ENCODE measurements around the gene LNX1.

Gene LNX1

DNA sequence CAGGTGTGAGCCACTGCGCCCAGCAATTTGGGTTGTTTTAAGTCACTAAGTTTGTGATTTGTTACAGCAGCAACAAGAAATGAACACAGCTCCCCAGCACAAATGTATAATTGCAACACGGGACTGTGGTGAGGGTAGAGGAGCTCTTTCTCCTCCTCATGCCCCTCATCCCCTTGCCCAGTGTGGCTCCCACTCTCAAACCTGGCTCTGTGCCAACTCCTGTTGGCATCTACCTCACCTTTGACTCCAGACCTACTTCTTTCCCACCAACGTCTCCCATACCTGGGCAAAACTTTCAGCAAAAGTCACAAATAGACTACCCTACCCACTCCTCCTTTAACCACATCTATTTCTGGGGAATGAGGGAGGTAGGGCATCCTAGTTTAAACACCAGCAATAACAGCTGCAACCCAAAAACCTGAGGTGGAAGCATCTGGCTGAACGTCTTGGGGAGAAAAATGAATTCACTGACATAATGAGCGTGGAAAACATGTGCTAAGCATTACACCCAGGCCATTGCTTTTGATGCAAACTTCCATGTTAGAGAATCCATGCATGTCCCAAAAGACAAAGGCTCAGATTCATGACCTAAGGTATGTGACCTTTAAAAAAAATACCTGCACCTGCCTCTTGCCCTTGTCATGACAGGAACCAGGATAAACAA lies 19.2 kb downstream of the LNX1 start:
- no peak for DNase-seq (ENCODE audit: low read depth)

GRCh38 chr4:53563824-53564223 lies 27.5 kb downstream of the LNX1 start:
- no peak for DNase-seq (ENCODE audit: low read depth)

DNA sequence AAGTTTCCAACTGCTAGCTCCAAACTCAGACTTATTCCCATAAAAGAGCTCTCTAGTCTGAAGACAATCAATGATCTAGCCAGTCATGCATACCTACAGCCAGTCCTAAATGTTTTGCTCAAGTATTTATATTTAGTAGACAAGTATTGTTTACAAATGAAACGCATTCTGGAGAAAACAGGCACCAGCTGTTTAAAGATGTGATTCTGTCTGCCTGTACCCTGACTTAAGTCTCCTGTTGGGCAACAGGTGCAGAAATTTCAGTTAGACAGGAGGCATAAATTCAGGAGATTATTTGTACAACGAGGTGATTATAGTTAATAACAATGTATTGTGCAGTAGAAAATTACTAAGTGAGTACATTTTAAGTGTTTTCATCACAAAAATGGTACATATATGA lies 28.9 kb downstream of the LNX1 start:
- DNase-seq (ENCODE audit: low read depth) = no peak

GRCh38 chr4:53559021-53559620 lies 32.2 kb downstream of the LNX1 start:
- DNase-seq (ENCODE audit: low read depth) = no peak

DNA sequence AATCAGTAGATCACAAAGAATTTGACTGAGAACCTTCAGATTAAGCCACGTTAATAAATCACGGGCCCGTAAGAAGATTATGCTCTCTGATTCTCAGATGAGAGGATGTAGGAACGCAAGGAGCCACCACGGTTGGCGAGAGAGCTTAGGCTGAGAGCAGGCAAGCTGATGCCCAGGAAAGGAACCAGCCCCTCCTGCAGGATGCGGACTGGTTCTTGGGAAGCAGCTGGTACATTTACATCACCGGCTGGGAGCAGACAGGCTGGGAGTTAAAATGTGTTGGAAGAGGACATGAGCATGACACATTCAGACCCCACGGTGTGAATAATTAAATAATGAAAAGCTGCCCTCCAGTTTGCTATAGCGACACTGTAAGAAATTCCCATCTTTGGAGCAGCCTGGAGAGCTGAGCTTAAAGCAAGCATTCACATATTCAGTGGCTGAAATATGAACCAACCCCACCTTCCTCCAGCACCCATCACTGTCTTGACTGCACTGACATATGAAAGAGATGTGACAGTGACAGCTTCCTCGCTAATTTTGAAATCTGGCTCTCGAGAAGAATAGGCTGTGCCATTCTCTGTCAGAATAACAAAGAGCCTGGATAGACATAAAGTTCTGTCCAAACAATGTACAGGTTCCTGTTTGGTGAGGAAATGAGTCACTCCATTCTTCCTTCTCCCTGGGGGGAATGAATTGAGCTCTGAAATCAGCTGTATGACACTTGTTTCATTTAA lies 33.1 kb downstream of the LNX1 start:
- DNase-seq (ENCODE audit: low read depth) = no peak

DNA sequence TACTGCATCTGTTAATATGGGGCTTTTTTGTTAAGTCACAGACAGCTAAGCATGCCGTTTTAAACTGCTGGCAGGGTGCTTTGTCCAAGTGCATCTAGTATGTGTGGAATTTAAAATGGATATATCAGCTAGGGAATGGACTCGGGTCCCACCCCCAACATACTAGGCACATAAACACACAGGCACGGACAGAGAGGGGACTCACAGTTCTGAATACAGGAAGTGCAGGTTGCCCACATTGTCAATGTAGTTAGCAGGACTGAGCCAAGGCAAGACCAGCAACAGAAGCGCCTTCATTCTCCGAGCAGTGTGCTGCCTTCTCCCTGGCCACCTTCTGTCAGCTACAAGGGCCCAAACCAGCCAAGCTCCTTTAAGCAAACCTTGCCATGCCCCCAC lies 33.6 kb downstream of the LNX1 start:
- no peak for DNase-seq (ENCODE audit: low read depth)

- no peak for DNase-seq (ENCODE audit: low read depth)
These were observed 34.6 kb downstream of the LNX1 start for GRCh38 chr4:53556651-53557050.

DNA sequence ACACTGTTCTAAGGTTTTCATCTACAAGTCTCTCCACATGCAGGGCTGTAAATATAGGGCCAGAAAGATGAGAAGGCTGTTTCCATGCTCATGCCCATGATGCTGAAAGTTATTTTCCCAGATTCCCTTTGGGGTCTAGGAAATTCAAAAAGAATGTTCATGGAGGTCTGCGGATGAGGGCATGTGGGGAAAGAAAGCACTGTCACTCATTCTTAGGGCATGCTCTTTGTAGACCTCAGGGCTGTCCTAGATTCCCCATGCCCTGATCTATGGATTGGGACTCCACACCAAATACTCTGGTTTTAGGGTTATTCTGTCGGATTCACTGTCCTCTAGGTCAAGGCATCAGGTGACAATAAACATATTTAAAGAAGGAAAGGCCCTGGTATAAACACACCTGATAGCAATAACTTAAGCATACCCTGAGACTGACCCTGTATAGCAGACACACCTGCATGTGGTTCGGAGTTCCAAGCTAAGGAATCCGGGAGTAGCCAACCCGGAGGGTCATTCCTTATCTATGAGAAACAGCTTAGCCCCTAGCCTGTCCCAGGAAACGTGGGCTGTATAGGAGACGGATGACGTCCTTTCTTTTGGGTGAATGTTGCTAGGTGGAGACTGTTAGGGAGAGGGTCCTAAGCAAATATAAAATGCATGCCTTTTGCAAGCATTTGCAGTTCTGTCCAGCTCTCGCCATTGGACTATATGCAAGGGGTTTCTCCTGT lies 37.6 kb downstream of the LNX1 start:
- no peak for DNase-seq (ENCODE audit: low read depth)

DNA sequence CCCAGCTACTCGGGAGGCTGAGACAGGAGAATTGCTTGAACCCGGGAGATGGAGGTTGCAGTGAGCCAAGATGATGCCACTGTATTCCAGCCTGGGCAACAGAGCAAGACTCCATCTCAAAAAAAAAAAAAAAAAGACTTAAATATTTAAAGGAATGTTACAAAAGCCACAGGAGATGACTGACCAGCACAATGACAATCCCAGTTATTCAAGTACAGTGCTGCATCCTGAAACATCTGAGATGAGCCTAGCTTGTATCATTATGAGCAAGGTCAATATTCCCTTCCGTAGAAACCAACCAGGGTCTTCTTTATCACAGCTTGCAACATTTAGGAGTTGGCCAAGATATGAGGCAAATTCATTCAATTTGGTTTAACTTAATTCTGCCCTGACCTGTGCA lies 38.6 kb downstream of the LNX1 start:
- DNase-seq (ENCODE audit: low read depth) = no peak

- no peak for DNase-seq (ENCODE audit: low read depth)
These were observed 39.3 kb downstream of the LNX1 start for GRCh38 chr4:53551958-53552357.

DNA sequence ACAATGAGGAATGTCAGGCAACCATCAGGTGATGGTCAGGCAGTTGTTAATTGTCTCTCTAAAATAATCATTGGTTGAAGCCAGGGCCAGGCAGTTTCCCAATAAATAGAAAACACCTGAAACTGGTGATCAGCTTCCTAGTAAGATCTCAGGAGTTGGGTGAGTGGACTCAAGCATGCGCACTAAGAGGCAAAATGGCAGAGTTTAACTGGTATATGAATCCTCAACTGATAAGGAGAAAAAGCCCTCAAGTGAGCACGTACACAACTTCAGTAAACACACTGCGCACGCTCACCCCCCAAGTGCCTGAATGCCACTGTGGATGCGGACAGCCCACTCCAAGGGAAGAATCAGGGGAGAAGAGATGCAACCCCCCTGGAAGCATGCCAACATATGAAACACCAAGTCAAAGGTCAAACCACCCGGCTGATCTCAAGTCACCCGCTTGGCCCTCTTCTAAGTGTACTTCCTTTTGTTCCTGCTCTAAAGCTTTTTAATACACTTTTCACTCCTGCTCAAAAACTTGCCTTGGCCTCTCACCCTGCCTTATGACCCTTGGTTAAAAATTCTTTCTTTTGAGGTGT lies 39.9 kb downstream of the LNX1 start:
- DNase-seq (ENCODE audit: low read depth) = no peak

GRCh38 chr4:53548662-53549061 lies 42.6 kb downstream of the LNX1 start:
- DNase-seq (ENCODE audit: low read depth) = no peak

GRCh38 chr4:53547983-53548382 lies 43.3 kb downstream of the LNX1 start:
- DNase-seq (ENCODE audit: low read depth) = no peak

- no peak for DNase-seq (ENCODE audit: low read depth)
These were observed 45.2 kb downstream of the LNX1 start for GRCh38 chr4:53545942-53546581.

- no peak for DNase-seq (ENCODE audit: low read depth)
These were observed 46.0 kb downstream of the LNX1 start for GRCh38 chr4:53545273-53545672.

- DNase-seq (ENCODE audit: low read depth) = no peak
These were observed 47.7 kb downstream of the LNX1 start for GRCh38 chr4:53543561-53543960.

DNA sequence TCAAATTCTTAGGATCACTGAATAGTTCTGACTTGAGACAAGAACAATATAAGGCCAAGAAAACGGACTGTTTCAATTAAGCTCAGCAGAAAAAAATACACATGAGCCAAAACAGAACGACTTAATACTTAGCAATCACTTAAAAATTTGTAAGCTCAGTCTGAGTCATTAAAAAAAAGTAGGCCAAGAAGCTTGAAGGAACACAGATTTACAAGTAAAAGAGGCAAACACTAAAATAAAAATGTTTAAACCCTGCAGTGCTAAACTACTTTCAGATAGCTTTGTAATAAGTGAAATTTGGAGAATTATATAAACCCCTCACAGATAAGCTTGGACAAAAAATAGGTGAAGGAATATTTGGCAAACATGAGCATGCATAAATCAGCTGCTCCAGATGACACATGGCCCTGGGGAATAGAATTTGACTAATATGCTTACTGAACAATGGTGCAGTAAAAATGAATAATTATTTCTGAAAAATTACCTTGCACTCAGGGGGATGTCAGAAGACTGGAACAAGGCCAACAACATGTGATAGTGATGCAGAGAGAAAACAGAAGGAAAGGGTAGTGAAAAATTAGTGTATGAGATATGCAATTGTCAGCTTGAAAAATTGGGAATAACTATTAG lies 49.6 kb downstream of the LNX1 start:
- no peak for DNase-seq (ENCODE audit: low read depth)

DNA sequence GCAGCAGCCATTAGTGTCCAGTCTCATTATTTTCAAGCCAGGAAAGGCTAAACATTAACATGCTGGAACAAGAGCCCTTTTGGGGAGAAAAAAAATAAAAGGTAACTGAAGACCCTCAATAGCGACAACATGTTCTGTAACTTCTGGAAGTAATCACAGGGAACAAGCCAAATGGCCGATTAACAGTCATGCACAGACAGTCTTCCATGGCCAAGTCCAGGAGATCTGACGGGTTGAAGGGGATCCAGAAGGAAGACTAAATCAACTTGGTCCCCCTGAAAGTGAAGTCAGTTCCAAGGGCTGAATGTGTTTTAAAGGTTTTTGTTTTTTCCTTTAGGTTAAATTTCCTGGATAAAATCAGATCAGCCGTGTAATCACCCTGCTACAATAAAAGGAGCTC lies 52.5 kb downstream of the LNX1 start:
- DNase-seq (ENCODE audit: low read depth) = no peak

DNA sequence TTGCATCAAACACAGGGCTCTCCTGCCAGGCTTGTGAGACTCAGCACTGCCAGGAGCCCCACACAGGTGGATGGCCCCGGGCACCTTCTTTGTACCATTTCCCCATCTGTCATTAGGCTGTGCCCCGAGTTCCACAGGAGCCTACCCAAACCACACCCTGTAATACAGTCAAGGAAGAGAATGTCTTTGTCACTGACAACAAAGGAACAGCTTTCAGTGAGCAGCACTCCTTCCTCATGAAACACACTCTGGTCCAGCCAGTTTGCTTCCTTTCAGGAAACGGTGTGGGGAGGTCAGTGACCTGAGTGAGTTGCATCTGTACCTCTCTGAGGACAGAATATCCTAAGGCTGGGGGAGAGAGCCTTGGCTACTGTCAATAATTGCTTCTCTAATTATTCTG lies 53.7 kb downstream of the LNX1 start:
- DNase-seq (ENCODE audit: low read depth) = no peak

DNA sequence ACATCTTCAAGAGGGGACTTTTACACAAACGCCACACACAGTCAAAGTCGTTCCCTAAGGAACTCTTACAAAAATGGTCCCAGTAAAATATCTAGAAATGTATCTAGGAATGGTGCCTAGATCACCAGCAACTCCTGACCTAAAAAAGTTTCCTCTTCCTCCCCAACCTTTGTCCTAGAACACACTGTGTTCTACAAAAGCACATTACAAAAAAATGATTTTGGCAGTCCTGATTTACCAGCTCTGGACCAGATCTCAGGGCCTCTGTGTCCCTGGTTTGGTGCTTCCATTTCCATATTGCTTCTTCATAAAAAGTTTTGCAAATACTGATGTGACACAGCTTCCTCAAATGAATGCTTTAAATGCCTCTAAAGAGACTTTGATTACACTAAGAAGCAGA lies 55.0 kb downstream of the LNX1 start:
- DNase-seq (ENCODE audit: low read depth) = no peak

- DNase-seq (ENCODE audit: low read depth) = no peak
These were observed 55.7 kb downstream of the LNX1 start for GRCh38 chr4:53535567-53535966.

GRCh38 chr4:53534684-53535083 lies 56.6 kb downstream of the LNX1 start:
- no peak for DNase-seq (ENCODE audit: low read depth)
